Activated naive CD4-positive, alpha-beta T cell treated with anti-CD3 and anti-CD28 coated beads, Interleukin-2, amount 50 U/mL, for 24 hours (primary cell): ENCODE results near the gene SGCD.
"Not testable (repeated sequence)": the region's sequence is repeated elsewhere in the genome, so short reads cannot be mapped to it uniquely, and the experiment has no call there.

Experiments
- H3K27ac Mint-ChIP-seq: one replicate; pipeline ENCODE4 v1.8.0; 2021; ENCODE audit warnings: mild to moderate bottlenecking, mixed read lengths
- H3K27me3 Mint-ChIP-seq: one replicate; pipeline ENCODE4 v1.8.0; 2021; ENCODE audit warnings: mixed read lengths
- H3K36me3 Mint-ChIP-seq: one replicate; pipeline ENCODE4 v1.8.0; 2021; ENCODE audit warnings: mixed read lengths
- H3K4me1 Mint-ChIP-seq: one replicate; pipeline ENCODE4 v1.8.0; 2021; ENCODE audit warnings: mixed read lengths
- H3K4me3 Mint-ChIP-seq: one replicate; pipeline ENCODE4 v1.8.0; 2021; ENCODE audit warnings: mild to moderate bottlenecking, mixed read lengths
- H3K9me3 Mint-ChIP-seq: one replicate; pipeline ENCODE4 v1.8.0; 2021; ENCODE audit warnings: mixed read lengths

SGCD gene

DNA sequence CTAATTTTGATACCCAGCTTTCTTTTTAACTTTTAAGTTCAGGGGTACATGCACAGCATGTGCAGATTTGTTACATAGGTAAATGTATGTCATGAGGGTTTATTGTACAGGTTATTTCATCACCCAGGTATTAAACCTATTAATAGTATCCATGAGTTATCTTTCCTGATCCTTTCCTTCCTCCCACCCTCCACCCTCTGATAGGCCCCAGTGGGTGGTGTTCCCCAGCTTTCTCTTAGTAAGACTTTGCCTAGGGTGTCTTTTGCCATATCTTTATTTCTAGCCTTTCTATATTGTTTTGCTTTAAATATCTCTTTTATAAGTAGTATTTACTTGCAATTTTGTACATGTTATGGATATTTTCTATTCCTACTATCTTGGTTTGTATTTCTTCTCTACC lies 243.7 kb downstream of the SGCD start:
- H3K27ac Mint-ChIP-seq: no peak overlapping the region

DNA sequence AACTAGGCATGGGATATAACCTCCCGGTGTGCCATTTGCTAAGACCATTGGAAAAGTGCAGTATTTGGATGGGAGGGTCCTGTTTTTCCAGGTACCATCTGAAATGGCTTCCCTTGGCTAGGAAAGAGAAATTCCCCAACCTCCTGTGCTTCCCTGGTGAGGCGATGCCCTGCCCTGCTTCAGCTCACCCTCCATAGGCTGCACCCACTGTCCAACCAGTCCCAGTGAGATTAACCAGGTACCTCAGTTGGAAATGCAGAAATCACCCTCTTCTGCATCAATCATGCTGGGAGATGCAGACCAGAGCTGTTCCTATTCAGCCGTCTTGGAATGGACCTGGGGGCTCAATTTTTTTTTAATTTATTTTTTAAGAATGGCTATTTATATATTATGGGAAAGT lies 254.8 kb downstream of the SGCD start:
- Mint-ChIP-seq H3K4me1 (no peaks in the 10 kb centered on the region), H3K9me3 (peaks cover 9% of the 10 kb centered on the region), H3K36me3 (no peaks in the 10 kb centered on the region), H3K4me3 (no peak overlapping the region), H3K27me3 (peaks cover 28% of the 10 kb centered on the region), H3K27ac (no peak overlapping the region)

More for the DNA sequence above, 243.7 kb downstream of the SGCD start:
- H3K27me3 Mint-ChIP-seq: peaks cover 2% of the 10 kb centered on the region
- no peaks in the 10 kb centered on the region for H3K9me3 Mint-ChIP-seq
- H3K36me3 Mint-ChIP-seq: no peaks in the 10 kb centered on the region
- H3K4me3 Mint-ChIP-seq: no peak overlapping the region
- H3K4me1 Mint-ChIP-seq: no peaks in the 10 kb centered on the region

DNA sequence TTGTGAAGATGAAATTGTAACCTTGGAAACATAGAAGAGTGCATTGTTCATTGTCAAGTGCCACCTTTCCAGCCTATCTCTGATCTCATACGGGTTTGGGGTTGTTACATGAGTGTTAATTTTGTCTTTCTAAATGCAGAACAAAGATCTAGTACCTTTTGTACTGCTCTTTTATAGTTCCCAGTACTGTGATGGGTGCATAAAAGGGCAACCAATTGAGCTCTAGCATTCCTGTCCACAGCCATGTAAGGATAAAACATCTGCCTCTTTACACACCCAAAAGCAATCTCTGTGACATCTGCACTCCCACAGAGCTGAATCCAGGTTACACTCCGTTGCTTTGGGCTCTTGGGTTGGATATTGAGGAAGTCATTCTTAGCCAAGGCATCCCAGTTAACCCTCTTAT lies 255.2 kb downstream of the SGCD start:
- Mint-ChIP-seq H3K4me1 (no peaks in the 10 kb centered on the region), H3K27me3 (peaks cover 28% of the 10 kb centered on the region), H3K9me3 (peaks cover 9% of the 10 kb centered on the region), H3K4me3 (no peak overlapping the region), H3K36me3 (no peaks in the 10 kb centered on the region), H3K27ac (no peak overlapping the region)

DNA sequence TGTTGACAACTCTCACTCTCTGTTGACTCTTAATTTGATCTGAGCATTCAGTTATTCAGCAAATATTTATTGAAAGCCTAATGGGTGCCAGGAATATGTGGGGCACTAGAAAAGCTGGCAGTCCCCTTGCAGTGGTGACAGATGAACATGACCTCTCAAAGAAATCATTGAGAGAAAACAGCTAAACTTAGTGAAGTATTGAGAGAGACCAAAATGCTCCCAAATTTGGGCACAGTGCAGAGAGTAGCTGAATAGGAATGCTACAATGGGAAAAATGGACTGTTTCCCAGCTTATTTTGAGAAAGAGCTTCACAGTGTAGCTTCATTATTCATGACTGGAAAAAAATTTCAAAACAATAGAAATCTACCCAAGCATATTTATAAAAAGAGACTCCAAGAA lies 257.9 kb downstream of the SGCD start:
- H3K4me1 Mint-ChIP-seq: no peaks in the 10 kb centered on the region
- peaks cover 28% of the 10 kb centered on the region for H3K27me3 Mint-ChIP-seq
- no peaks in the 10 kb centered on the region for H3K36me3 Mint-ChIP-seq
- H3K4me3 Mint-ChIP-seq: no peak overlapping the region
- no peak overlapping the region for H3K27ac Mint-ChIP-seq
- H3K9me3 Mint-ChIP-seq: peaks cover 9% of the 10 kb centered on the region

DNA sequence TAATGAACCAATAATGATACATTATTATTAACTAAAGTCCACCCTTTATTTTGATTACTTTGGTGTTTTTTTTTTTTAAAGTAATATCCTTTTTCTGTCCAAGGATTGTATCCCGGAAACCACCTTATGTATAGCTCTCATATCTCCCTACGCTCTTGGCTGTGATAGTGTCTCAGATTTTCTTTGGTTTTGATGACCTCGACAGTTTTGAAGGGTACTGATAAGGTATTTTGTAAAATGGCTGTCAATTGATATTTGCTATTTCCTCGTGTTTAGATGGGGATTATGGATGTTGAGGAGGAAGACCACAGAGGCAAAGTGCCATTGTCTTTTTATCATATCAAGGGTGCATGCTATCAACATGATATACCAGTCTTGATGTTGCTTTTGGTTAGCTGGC lies 259.0 kb downstream of the SGCD start:
- no peaks in the 10 kb centered on the region for H3K36me3 Mint-ChIP-seq
- H3K4me3 Mint-ChIP-seq: no peak overlapping the region
- H3K27ac Mint-ChIP-seq: no peak overlapping the region
- peaks cover under 1% of the 10 kb centered on the region for H3K9me3 Mint-ChIP-seq
- peaks cover 26% of the 10 kb centered on the region for H3K27me3 Mint-ChIP-seq
- no peaks in the 10 kb centered on the region for H3K4me1 Mint-ChIP-seq

DNA sequence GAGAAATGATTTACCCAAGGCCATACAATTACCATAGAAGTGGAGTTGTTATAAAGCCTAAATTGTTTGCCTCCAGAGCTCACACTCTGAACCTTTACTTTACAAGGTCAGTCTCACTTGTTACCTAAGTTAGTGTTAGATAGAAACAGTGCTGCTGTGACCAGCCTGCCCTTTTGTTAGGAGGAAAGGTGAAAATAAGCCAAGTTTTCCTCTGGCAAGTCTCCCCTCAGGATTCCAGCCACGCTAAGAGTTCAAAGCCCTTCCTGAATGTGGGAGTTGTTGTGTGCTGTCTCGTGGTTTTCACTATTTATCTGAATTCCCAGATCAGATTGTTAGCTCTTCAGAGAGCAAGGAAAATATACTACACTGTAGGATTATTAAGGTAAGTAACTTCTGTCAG lies 260.0 kb downstream of the SGCD start:
- Mint-ChIP-seq H3K36me3 (no peaks in the 10 kb centered on the region), H3K4me1 (no peaks in the 10 kb centered on the region), H3K9me3 (no peaks in the 10 kb centered on the region), H3K4me3 (no peak overlapping the region), H3K27ac (no peak overlapping the region), H3K27me3 (peaks cover 26% of the 10 kb centered on the region)

DNA sequence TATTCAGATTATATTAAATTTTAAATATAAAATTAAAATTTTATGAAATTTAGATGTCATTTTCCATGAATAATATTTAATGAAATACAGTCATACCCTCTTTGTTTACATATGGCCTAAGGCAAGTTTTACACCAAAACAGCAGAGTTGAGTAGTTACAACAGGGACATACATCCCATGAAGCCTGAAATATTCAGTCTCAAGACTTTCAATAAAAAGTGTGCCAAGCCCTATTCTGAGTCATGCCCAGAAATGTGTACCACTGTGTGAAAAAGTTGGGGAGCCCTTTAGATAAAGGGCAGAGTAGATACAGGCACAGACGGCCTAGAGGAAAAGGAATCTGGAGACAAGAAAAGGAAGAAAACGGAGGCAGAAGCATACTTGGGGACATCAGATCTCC lies 261.3 kb downstream of the SGCD start:
- Mint-ChIP-seq H3K4me3 (no peak overlapping the region), H3K4me1 (no peaks in the 10 kb centered on the region), H3K27ac (no peak overlapping the region), H3K27me3 (peaks cover 23% of the 10 kb centered on the region), H3K36me3 (no peaks in the 10 kb centered on the region), H3K9me3 (no peaks in the 10 kb centered on the region)

DNA sequence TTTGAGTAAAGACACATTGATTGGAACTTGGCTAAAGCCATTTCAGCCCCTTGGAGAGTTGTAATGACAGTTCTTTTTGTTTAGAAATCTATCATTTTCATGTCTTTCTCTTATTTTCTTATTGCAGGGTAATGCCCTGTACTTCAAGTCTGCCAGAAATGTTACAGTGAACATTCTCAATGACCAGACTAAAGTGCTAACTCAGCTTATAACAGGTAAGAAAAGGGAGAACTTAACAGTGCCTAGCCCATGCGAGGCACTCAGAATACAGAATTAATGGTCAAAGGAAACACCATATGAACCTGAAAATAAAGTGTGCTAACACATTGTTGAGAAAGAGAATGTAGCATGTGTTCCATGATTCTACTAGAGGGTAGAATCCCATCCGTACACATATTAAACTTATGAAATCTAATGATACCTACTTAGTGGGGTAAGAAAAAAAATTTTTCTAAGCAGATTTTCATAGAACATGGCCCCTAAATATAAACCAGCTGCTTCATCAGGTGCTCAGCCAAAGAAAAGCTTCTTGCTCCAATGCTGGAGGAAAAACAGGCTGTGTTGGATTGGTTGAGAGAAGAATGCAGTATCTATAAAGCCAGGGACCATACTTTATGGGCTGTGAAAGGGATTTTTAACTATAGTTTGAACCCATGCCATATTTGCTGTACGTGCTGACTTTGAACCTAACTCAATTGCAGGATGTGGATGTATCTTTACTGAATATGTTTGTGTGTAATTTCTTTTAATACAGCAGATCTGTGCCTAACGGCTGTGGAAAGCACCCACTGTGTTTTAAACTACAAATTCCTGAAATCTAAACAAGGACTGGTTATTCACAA lies 262.4 kb downstream of the SGCD start:
- peaks cover 21% of the 10 kb centered on the region for H3K27me3 Mint-ChIP-seq

DNA sequence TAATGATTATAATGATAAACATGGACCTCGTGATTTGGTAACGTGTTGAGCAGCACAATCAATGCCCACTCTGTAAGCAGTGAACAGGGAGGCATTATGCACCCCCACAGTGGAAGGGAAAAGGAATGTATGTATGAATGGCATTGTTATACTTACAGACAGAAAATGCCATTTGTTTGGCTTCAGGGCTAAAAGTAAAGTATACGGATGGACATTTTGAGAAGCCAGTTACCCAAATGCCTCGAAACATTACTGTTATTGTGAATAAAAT lies 262.9 kb downstream of the SGCD start:
- no peaks in the 10 kb centered on the region for H3K9me3 Mint-ChIP-seq
- peaks cover 23% of the 10 kb centered on the region for H3K27me3 Mint-ChIP-seq
- no peaks in the 10 kb centered on the region for H3K4me1 Mint-ChIP-seq
- no peak overlapping the region for H3K27ac Mint-ChIP-seq
- no peaks in the 10 kb centered on the region for H3K36me3 Mint-ChIP-seq
- no peak overlapping the region for H3K4me3 Mint-ChIP-seq

More for the DNA sequence above, 262.4 kb downstream of the SGCD start:
- no peaks in the 10 kb centered on the region for H3K36me3 Mint-ChIP-seq
- H3K4me1 Mint-ChIP-seq: no peaks in the 10 kb centered on the region
- no peaks in the 10 kb centered on the region for H3K9me3 Mint-ChIP-seq
- H3K27ac Mint-ChIP-seq: no peak overlapping the region
- no peak overlapping the region for H3K4me3 Mint-ChIP-seq

DNA sequence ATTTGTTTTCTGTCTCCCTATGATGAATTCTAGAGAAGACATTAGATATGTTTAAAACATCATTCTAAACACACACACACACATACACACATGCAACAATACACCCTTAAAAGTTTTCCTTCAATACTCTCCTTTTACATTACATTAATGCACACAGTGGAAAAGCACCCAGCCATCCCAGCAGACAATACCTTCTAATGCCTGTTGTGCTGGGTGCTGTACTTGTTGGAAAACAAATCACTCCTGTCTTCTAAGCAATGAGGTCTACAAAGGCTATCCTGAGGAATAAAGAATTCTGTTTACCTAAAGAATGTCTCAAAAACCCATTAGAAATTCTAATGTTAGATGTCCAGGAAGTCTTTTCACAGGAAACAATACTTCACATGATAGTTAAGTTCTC lies 264.0 kb downstream of the SGCD start:
- no peak overlapping the region for H3K4me3 Mint-ChIP-seq
- no peaks in the 10 kb centered on the region for H3K9me3 Mint-ChIP-seq
- no peaks in the 10 kb centered on the region for H3K36me3 Mint-ChIP-seq
- no peaks in the 10 kb centered on the region for H3K4me1 Mint-ChIP-seq
- H3K27ac Mint-ChIP-seq: no peak overlapping the region
- peaks cover 22% of the 10 kb centered on the region for H3K27me3 Mint-ChIP-seq

DNA sequence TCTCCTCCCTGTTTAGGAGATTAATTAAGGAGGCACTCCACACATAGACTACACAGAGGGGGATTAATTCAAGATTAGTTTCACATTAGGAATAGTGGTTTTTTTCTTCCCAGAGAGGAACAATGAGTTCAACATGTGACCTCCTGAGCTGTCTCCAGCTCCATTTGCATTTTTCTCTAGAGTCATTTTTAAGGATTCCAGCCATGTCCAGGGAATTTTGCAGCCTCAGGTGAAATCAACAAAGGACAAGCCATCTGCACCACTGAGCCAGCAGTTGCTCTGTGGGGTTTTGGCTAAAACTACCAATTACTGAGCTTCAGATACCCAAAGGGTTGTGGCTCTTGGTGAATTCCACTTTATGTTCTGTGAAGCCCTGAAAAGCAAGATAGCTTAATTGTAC lies 264.7 kb downstream of the SGCD start:
- H3K27me3 Mint-ChIP-seq: peaks cover 17% of the 10 kb centered on the region
- H3K27ac Mint-ChIP-seq: no peak overlapping the region
- H3K4me1 Mint-ChIP-seq: no peaks in the 10 kb centered on the region
- H3K9me3 Mint-ChIP-seq: no peaks in the 10 kb centered on the region
- H3K4me3 Mint-ChIP-seq: no peak overlapping the region
- H3K36me3 Mint-ChIP-seq: no peaks in the 10 kb centered on the region

DNA sequence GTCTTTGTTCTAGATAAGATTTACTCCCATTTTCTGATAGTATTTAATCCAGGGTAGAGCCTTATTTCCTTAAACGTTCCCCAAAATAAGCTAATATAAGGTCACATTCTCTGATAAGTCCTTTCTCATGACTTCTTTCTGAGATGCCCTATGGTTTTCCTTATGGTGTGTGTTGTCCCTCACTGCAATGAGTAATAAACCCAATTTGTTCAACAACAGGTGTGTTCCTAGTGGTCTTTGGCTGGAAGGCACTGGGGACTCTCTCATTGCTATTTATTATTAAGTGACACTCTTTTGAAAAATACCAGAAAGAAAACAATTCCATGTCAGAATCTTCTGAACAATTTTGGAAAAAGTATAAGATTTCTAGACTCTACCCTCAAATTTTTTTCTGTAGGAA lies 266.6 kb downstream of the SGCD start:
- Mint-ChIP-seq H3K36me3 (no peaks in the 10 kb centered on the region), H3K27me3 (peaks cover 13% of the 10 kb centered on the region)

DNA sequence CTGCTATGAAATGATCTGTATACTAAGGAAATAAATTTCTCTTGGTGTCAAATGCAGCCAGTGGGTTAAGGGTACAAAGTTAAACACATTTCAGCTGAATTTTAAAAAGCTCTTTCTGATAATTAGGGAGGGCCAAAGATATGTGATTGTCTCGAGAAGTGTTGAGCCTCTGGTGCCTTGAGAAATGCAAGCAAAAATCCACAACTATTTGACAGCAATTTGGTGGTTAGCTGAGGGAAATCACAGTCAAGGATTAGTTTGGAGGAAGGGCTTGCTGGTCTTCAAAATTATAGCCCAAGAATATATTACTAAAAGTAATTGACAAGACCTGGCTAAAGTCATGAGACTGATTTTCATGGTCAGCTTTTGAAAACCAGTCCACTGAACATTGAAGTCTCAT lies 267.4 kb downstream of the SGCD start:
- Mint-ChIP-seq H3K9me3 (no peaks in the 10 kb centered on the region), H3K27me3 (peaks cover 9% of the 10 kb centered on the region), H3K4me3 (no peak overlapping the region), H3K4me1 (no peaks in the 10 kb centered on the region), H3K36me3 (no peaks in the 10 kb centered on the region), H3K27ac (no peak overlapping the region)

More for the DNA sequence above, 266.6 kb downstream of the SGCD start:
- Mint-ChIP-seq H3K4me3 (no peak overlapping the region), H3K27ac (no peak overlapping the region), H3K4me1 (no peaks in the 10 kb centered on the region), H3K9me3 (no peaks in the 10 kb centered on the region)

DNA sequence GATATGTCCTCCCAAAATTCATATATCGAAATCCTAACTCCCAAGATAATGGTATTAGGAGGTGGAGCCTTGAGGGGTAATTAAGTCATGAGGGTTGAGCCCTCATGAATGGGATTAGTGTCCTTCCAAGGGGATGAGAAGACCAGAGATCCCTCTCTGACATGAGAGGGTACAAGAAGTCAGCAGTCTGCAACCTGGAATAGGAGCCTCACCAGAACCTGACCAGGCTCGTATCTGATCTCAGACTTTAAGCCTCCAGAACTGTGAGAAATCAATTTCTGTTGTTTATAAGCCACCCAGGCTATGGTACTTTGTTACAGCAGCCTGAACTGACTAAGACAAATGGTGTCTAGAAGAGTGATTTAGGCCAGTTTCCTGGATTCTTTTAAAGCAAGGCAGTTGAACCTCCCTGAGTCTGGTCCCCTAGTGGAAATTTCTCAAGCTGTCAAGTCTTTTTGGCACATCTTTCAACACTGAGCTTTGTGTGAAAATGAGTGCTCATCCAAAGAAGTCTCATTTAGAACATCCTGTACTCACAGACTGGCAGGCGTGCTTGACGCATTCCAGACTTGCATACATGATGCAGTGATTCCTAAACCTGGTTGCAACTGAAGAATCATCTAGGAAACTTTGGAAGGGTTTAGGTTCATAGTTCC lies 268.3 kb downstream of the SGCD start:
- Mint-ChIP-seq H3K27me3 (peaks cover 9% of the 10 kb centered on the region), H3K4me3 (no peak overlapping the region), H3K4me1 (no peaks in the 10 kb centered on the region), H3K9me3 (no peaks in the 10 kb centered on the region), H3K27ac (no peak overlapping the region), H3K36me3 (no peaks in the 10 kb centered on the region)

DNA sequence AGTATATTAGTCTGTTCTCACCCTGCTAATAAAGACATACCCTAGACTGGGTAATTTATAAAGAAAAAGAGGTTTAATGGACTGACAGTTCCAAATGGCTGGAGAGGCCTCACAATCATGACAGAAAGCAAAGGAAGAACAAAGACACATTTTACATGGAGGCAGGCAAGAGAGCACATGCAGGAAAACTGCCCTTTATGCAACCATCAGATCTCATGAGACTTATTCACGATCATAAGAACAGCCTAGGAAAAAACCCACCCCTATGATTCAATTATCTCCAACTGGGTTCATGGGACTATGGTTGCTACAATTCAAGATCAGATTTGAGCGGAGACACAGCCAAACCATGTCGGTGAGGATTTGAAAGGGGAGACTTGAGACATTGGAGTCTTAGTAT lies 270.3 kb downstream of the SGCD start:
- H3K36me3 Mint-ChIP-seq: peaks cover under 1% of the 10 kb centered on the region
- H3K4me3 Mint-ChIP-seq: no peak overlapping the region
- H3K27ac Mint-ChIP-seq: no peak overlapping the region
- H3K4me1 Mint-ChIP-seq: no peaks in the 10 kb centered on the region
- peaks cover 12% of the 10 kb centered on the region for H3K9me3 Mint-ChIP-seq
- H3K27me3 Mint-ChIP-seq: peaks cover 9% of the 10 kb centered on the region

DNA sequence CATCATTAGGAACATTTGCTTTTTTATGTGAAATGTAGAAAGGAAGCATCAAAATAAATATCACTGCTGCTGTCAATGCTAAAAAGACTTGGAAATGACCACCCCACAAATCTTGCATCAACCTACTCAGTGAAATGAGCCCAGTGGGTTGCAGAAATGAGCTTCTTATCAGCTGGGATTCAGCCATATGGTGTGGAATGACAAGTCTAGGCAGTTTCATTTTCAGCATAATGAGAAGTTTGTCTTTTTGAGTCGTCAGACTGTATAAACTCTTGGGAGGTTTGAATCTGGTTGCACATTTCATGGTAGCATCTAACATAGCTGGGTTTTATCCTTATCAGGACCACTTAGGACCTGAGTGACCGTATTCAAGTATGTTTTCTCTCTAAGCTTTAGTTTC lies 272.0 kb downstream of the SGCD start:
- Mint-ChIP-seq H3K9me3 (peaks cover 24% of the 10 kb centered on the region), H3K36me3 (peaks cover 3% of the 10 kb centered on the region), H3K4me1 (no peaks in the 10 kb centered on the region), H3K27me3 (peaks cover 9% of the 10 kb centered on the region), H3K27ac (no peak overlapping the region), H3K4me3 (no peak overlapping the region)

DNA sequence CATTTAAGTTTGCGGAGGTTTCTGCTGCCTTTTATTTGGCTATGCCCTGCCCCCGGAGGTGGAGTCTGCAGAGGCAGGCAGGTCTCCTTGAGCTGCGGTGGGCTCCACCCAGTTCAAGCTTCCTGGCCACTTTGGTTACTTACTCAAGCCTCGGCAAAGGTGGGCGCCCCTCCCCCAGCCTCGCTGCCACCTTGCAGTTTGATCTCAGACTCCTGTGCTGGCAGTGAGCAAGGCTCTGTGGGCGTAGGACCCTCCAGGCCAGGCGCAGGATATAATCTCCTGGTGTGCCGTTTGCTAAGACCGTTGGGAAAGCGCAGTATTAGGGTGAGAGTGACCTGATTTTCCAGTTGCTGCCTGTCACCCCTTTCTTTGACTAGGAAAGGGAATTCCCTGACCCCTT lies 283.6 kb downstream of the SGCD start:
- not testable (repeated sequence) for H3K4me1 Mint-ChIP-seq, H3K27ac Mint-ChIP-seq, H3K4me3 Mint-ChIP-seq, H3K36me3 Mint-ChIP-seq
- H3K27me3 Mint-ChIP-seq: peaks cover 11% of the 10 kb centered on the region
- H3K9me3 Mint-ChIP-seq: peaks cover 22% of the 10 kb centered on the region
